Peyer's patch (tissue), 4 donors: ENCODE measurements around the gene THEMIS2.

Experiments
- POLR2A ChIP-seq, 2 donors: fragments of 450-650 bp; IDR thresholded peaks; one replicate each; pipeline ENCODE4 v1.5.1; 2017; ENCODE audit warnings: antibody characterized with exemption in 2 of 2, mild to moderate bottlenecking in 2 of 2, moderate library complexity in 2 of 2
- TF ChIP-seq, protein P1 (sequence below), 6 experiments: fragments of 450-650 bp in 4 of 6; fragments of 200-600 bp in 2 of 6; sonication (generic) in 1 of 6; IDR thresholded peaks; one replicate each; pipeline ENCODE4 v1.5.1; 2017 to 2019; ENCODE audit warnings: antibody characterized with exemption in 6 of 6, mild to moderate bottlenecking in 3 of 6, moderate library complexity in 1 of 6

DNA sequence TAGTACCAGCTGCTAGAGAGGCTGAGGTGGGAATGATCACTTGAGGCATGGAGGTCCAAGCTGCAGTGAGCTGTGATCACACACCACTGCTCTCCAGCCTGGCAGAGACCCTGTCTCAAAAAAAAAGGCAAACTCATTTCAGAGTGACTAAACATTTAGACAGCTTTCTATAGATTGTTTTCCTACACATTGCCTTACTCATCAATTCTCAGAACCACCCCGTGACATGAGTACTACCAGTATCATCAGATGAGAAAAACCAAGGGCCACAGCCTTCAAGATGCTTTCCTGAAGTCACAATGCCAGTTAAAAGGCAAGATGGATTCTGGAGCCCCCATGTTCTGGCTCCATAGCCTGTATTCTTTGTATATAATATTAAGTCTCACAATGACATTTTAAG is 40.1 kb downstream of the THEMIS2 start:
- TF ChIP-seq POLR2A (IDR thresholded peaks at IDR 0.05), result no peak
- TF ChIP-seq, protein P1, sequence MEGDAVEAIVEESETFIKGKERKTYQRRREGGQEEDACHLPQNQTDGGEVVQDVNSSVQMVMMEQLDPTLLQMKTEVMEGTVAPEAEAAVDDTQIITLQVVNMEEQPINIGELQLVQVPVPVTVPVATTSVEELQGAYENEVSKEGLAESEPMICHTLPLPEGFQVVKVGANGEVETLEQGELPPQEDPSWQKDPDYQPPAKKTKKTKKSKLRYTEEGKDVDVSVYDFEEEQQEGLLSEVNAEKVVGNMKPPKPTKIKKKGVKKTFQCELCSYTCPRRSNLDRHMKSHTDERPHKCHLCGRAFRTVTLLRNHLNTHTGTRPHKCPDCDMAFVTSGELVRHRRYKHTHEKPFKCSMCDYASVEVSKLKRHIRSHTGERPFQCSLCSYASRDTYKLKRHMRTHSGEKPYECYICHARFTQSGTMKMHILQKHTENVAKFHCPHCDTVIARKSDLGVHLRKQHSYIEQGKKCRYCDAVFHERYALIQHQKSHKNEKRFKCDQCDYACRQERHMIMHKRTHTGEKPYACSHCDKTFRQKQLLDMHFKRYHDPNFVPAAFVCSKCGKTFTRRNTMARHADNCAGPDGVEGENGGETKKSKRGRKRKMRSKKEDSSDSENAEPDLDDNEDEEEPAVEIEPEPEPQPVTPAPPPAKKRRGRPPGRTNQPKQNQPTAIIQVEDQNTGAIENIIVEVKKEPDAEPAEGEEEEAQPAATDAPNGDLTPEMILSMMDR (IDR thresholded peaks at IDR 0.05), result no peak
